WTC11 (cell line): ENCODE measurements around the gene OR5K4.

Experiments
- CTCF ChIP-seq: fragments of 200-600 bp; IDR thresholded peaks from 2 replicates; pipeline ENCODE4 v1.8.0; 2022; ENCODE audit warnings: antibody characterized with exemption
- PREB ChIP-seq: sonication (generic); formaldehyde crosslinking; IDR thresholded peaks from 2 replicates; pipeline ENCODE4 v1.8.1; 2022; ENCODE audit warnings: mild to moderate bottlenecking, missing genetic modification reagents, moderate library complexity, borderline replicate concordance

GRCh38 chr3:98367464-98368246 is 14.0 kb downstream of the OR5K4 start:
- TF ChIP-seq CTCF (no peak), PREB (CRISPR knock-in tag) (no peak)
